Measurements from ENCODE around the gene NPAT.
"Not testable (repeated sequence)": the region's sequence is repeated elsewhere in the genome, so short reads cannot be mapped to it uniquely, and the experiment has no call there.

NPAT gene

GRCh38 chr11:108218912-108219783 lies 3.3 kb downstream of the NPAT start:
- DNase-seq (ENCODE audit: low read depth) = no peak

GRCh38 chr11:108218455-108218854 lies 4.0 kb downstream of the NPAT start:
- no peak for DNase-seq (ENCODE audit: low read depth)

GRCh38 chr11:108216988-108217387 lies 5.5 kb downstream of the NPAT start:
- no peak for DNase-seq (ENCODE audit: low read depth)

GRCh38 chr11:108213784-108214183 lies 8.7 kb downstream of the NPAT start:
- no peak for DNase-seq (ENCODE audit: low read depth)

GRCh38 chr11:108210441-108210840 lies 12.0 kb downstream of the NPAT start:
- DNase-seq (ENCODE audit: low read depth) = no peak

GRCh38 chr11:108207683-108208060 lies 14.8 kb downstream of the NPAT start:
- DNase-seq (ENCODE audit: low read depth) = no peak

GRCh38 chr11:108206969-108207682 lies 15.3 kb downstream of the NPAT start:
- DNase-seq (ENCODE audit: low read depth) = no peak

GRCh38 chr11:108206171-108206570 lies 16.3 kb downstream of the NPAT start:
- no peak for DNase-seq (ENCODE audit: low read depth)

- DNase-seq (ENCODE audit: low read depth) = no peak
These were observed 17.4 kb downstream of the NPAT start for GRCh38 chr11:108204929-108205499.

- DNase-seq (ENCODE audit: low read depth) = no peak
These were observed 18.1 kb downstream of the NPAT start for GRCh38 chr11:108204376-108204775.

- DNase-seq (ENCODE audit: low read depth) = no peak
These were observed 19.4 kb downstream of the NPAT start for GRCh38 chr11:108203075-108203474.

GRCh38 chr11:108199446-108200321 lies 22.8 kb downstream of the NPAT start:
- no peak for DNase-seq (ENCODE audit: low read depth)

- DNase-seq (ENCODE audit: low read depth) = no peak
These were observed 23.6 kb downstream of the NPAT start for GRCh38 chr11:108198833-108199232.

GRCh38 chr11:108197351-108197750 lies 25.1 kb downstream of the NPAT start:
- DNase-seq (ENCODE audit: low read depth) = no peak

- DNase-seq (ENCODE audit: low read depth) = no peak
These were observed 25.5 kb downstream of the NPAT start for GRCh38 chr11:108196901-108197300.

GRCh38 chr11:108193725-108194124 lies 28.7 kb downstream of the NPAT start:
- no peak for DNase-seq (ENCODE audit: low read depth)

GRCh38 chr11:108177570-108177969 lies 44.9 kb downstream of the NPAT start:
- DNase-seq (ENCODE audit: low read depth) = no peak

GRCh38 chr11:108170184-108170583 lies 52.3 kb downstream of the NPAT start:
- no peak for DNase-seq (ENCODE audit: low read depth)

GRCh38 chr11:108167624-108168023 lies 54.8 kb downstream of the NPAT start:
- DNase-seq (ENCODE audit: low read depth) = no peak

GRCh38 chr11:108162878-108163277 lies 59.6 kb downstream of the NPAT start:
- not testable (repeated sequence) for DNase-seq (ENCODE audit: low read depth)

GRCh38 chr11:108160970-108161566 lies 61.4 kb downstream of the NPAT start:
- DNase-seq (ENCODE audit: low read depth) = no peak

- DNase-seq (ENCODE audit: low read depth) = no peak
These were observed 67.8 kb downstream of the NPAT start for GRCh38 chr11:108154591-108154990.
